H1 (cell line): ENCODE data around the gene ZNF775. TPM values are rescaled to one million over a fixed set of nuclear protein-coding genes. Genes with fewer than 3 reads are reported as not detected.

Experiments
- CBX8 ChIP-seq: fragments of 300-800, 300-1000 bp; sonication (generic); IDR thresholded peaks from 2 replicates; pipeline ENCODE4 v1.7.1; 2016; ENCODE audit warnings: low read depth, low read length, borderline replicate concordance
- CEBPB ChIP-seq: IDR thresholded peaks from 2 replicates; pipeline ENCODE4 v1.6.1; 2012; ENCODE audit warnings: low read depth, low read length
- GTF2F1 ChIP-seq: IDR thresholded peaks from 2 replicates; pipeline ENCODE4 v1.6.1; 2012; ENCODE audit warnings: low read depth, low read length, improper control_type of control experiment, borderline replicate concordance
- JUN ChIP-seq: IDR thresholded peaks from 2 replicates; pipeline ENCODE4 v1.6.1; 2011; ENCODE audit warnings: low read depth, mild to moderate bottlenecking, improper control_type of control experiment, low read length
- POLR2AphosphoS5 ChIP-seq: IDR thresholded peaks from 2 replicates; pipeline ENCODE4 v1.6.1; 2011; ENCODE audit warnings: low read depth, low read length
- RAD21 ChIP-seq, 2 experiments: IDR thresholded peaks in 1 of 2; conservative IDR thresholded peaks in 1 of 2; 2 replicates each; pipeline ENCODE4 v1.6.1; 2011; ENCODE audit warnings: low read depth in 2 of 2, low read length in 2 of 2, improper control_type of control experiment in 1 of 2, inconsistent platforms in 1 of 2, mild to moderate bottlenecking in 1 of 2, moderate library complexity in 1 of 2
- RXRA ChIP-seq: IDR thresholded peaks from 2 replicates; pipeline ENCODE4 v1.6.1; 2011; ENCODE audit warnings: low read depth, mild to moderate bottlenecking, low read length, moderate library complexity; ENCODE audit not compliant: insufficient read depth
- polyA plus RNA-seq, 7 experiments: library from polyadenylated mRNA; depleted of rRNA in 3 of 7; stranded (reverse) in 5 of 7; unstranded in 2 of 7; fragments of >200 nt in 5 of 7; fragments of 200-250 nt in 2 of 7; gene quantifications; 1 replicate in 5 of 7; 2 replicates in 1 of 7; 4 replicates in 1 of 7; pipeline versions ENCODE4 v1.2.1 to v1.2.3, GENCODE V29; 2011 to 2013; ENCODE audit warnings: missing spikeins in 2 of 7, mixed read lengths in 2 of 7
- total RNA-seq: library from RNA; stranded (reverse); fragmentation: NEBNext Ultra II Directional; extraction: Animal tissue kit (Norgen Biotek cat#: 25700); gene quantifications from 2 replicates; pipeline ENCODE4 v1.2.1, GENCODE V29; 2021

The ZNF775 gene
- total and polyA plus RNA-seq, 2 of the 8 experiments (the other 6 are each of a cell fraction or from before 2014, with no cell fraction given): 13.6 to 21.5 TPM

DNA sequence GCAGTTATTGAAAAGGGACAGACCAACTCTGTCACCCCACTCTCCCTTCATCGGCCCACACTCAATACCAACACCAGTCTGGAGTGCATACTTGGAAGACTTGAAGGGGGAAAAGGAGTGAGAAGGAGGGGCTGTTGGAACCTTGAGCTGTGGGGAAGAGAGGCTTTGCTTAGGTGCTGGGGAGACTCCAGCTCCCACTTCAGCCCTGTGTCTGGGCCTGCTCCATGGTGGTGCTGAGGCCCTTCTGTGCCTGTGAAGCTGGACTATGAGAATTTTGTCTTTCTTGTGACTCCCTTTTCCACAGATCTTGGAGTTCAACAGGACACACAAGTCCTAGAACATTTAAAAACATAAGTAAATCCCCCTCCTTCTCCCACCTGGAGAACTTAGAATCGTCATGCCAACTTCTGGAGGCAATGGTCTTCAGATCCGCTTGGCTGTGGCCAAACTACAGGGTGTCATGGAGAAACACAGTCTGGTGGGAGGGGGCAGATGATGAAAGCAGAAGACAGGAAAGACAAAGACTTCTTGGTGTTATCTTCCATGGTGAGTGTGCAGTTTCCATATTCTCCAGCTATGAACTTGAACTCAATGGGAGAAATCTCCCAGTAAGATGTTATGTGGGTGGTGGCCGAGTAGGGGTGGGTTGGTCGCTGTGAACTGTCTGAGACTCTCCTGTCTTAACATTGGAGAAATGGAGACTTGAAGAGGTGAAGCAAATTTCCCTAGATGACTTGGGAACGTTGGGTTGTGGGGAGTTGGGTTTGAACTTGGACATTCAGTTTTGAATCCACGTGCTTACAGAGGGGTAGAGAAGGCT is 52.9 kb downstream of the ZNF775 start (continued):
- TF ChIP-seq GTF2F1 (no peak), RAD21 (IDR thresholded peaks at IDR 0.05 in 1 of 2, conservative IDR thresholded peaks at IDR 0.05 in 1 of 2; ENCODE audit: low read depth in 2 of 2, low read length in 2 of 2) (no peak), CBX8 (no peak), CEBPB (no peak), POLR2AphosphoS5 (no peak), RXRA (no peak), JUN (no peak)
